Neural cell (in vitro differentiated cells): ENCODE measurements around the gene FCHSD2.

ENCODE experiments used
- CTCF ChIP-seq: fragments of 450-650 bp; IDR thresholded peaks from 2 replicates; pipeline ENCODE4 v1.5.1; 2014; ENCODE audit warnings: antibody characterized with exemption, mild to moderate bottlenecking, moderate library complexity; ENCODE audit not compliant: poor library complexity, severe bottlenecking
- EZH2 ChIP-seq: fragments of 200-600, 300-800 bp; shearing (Covaris generic), sonication (generic); IDR thresholded peaks from 2 replicates; pipeline ENCODE4 v1.6.1; 2014; ENCODE audit warnings: antibody characterized with exemption, low read length, borderline replicate concordance, mild to moderate bottlenecking; ENCODE audit not compliant: insufficient read depth, poor library complexity, severe bottlenecking
- RAD21 ChIP-seq: fragments of 450-650 bp; conservative IDR thresholded peaks from 2 replicates; pipeline ENCODE4 v1.6.1; 2014; ENCODE audit warnings: antibody characterized with exemption, mild to moderate bottlenecking, moderate library complexity
- SMC3 ChIP-seq: fragments of 450-650 bp; conservative IDR thresholded peaks from 2 replicates; pipeline ENCODE4 v1.6.1; 2014; ENCODE audit warnings: antibody characterized with exemption, mild to moderate bottlenecking, moderate library complexity; ENCODE audit not compliant: poor library complexity
- TAF1 ChIP-seq: IDR thresholded peaks from 2 replicates; pipeline ENCODE4 v1.6.1; 2012; ENCODE audit warnings: low read depth

- TF ChIP-seq CTCF (no peak), TAF1 (no peak), SMC3 (no peak), EZH2 (no peak), RAD21 (no peak)
These were observed 143.4 kb downstream of the FCHSD2 start for GRCh38 chr11:72998676-72999075.
